ENCODE data around the gene IRAK2. TPM values are rescaled to one million over a fixed set of nuclear protein-coding genes. Genes with fewer than 3 reads are reported as not detected.

Gene IRAK2
- total and polyA plus RNA-seq, 9 donors = 1.1 to 2.3 (median 1.5) TPM

- 83 to 89% (median 88%) methylated on average over 12 of the region's 12 CpGs for WGBS, 3 donors
- intact Hi-C loops (cut with DNase I) = no loop called here
- no peak for TF ChIP-seq CTCF (IDR thresholded peaks at IDR 0.05)
- no peak for TF ChIP-seq EP300 (IDR thresholded peaks at IDR 0.05)
- no peak for TF ChIP-seq POLR2A (IDR thresholded peaks at IDR 0.05)
- no peak for DNase-seq
- Histone ChIP-seq H3K27ac (no peak overlapping the region), H3K27me3 (no peaks in the 10 kb centered on the region), H3K9me3 (no peaks in the 10 kb centered on the region), H3K36me3 (no peaks in the 10 kb centered on the region), H3K4me1 (ENCODE audit: insufficient read depth) (no peaks in the 10 kb centered on the region), H3K4me3 (no peak overlapping the region)
Observed at GRCh38 chr3:10177737-10178136, 13.0 kb downstream of the IRAK2 start.

GRCh38 chr3:10178892-10179291, 14.2 kb downstream of the IRAK2 start:
- Histone ChIP-seq H3K36me3 (no peaks in the 10 kb centered on the region), H3K27ac (no peak overlapping the region), H3K4me1 (ENCODE audit: insufficient read depth) (no peaks in the 10 kb centered on the region), H3K27me3 (no peaks in the 10 kb centered on the region), H3K4me3 (no peak overlapping the region), H3K9me3 (no peaks in the 10 kb centered on the region)
- DNase-seq = no peak
- intact Hi-C loops (cut with DNase I) = no loop called here
- no peak for TF ChIP-seq POLR2A (IDR thresholded peaks at IDR 0.05)
- no peak for TF ChIP-seq EP300 (IDR thresholded peaks at IDR 0.05)
- TF ChIP-seq CTCF (IDR thresholded peaks at IDR 0.05) = no peak

GRCh38 chr3:10180289-10180688, 15.6 kb downstream of the IRAK2 start:
- H3K9me3 ChIP-seq = no peaks in the 10 kb centered on the region
- WGBS, 3 donors = 96 to 100% (median 100%) methylated on average over 2 of the region's 2 CpGs
- no peak for DNase-seq

GRCh38 chr3:10180738-10181295, 16.1 kb downstream of the IRAK2 start:
- intact Hi-C loops (cut with DNase I) = no loop called here
- TF ChIP-seq POLR2A (IDR thresholded peaks at IDR 0.05) (no peak), CTCF (IDR thresholded peaks at IDR 0.05) (no peak), EP300 (IDR thresholded peaks at IDR 0.05) (no peak)
- WGBS, 3 donors = 84 to 92% (median 88%) methylated on average over 9 to 10 of the region's 10 CpGs

More at GRCh38 chr3:10180289-10180688, 15.6 kb downstream of the IRAK2 start:
- Histone ChIP-seq H3K27me3 (no peaks in the 10 kb centered on the region), H3K4me3 (no peak overlapping the region), H3K27ac (no peak overlapping the region), H3K4me1 (ENCODE audit: insufficient read depth) (no peaks in the 10 kb centered on the region), H3K36me3 (no peaks in the 10 kb centered on the region)
- intact Hi-C loops (cut with DNase I) = no loop called here
- TF ChIP-seq EP300 (IDR thresholded peaks at IDR 0.05) = no peak
- TF ChIP-seq POLR2A (IDR thresholded peaks at IDR 0.05) = no peak
- TF ChIP-seq CTCF (IDR thresholded peaks at IDR 0.05) = no peak

More at GRCh38 chr3:10180738-10181295, 16.1 kb downstream of the IRAK2 start:
- H3K27ac ChIP-seq = no peak overlapping the region
- no peaks in the 10 kb centered on the region for H3K27me3 ChIP-seq
- no peaks in the 10 kb centered on the region for H3K36me3 ChIP-seq
- H3K4me1 ChIP-seq (ENCODE audit: insufficient read depth) = no peaks in the 10 kb centered on the region
- H3K9me3 ChIP-seq = no peaks in the 10 kb centered on the region
- no peak for DNase-seq
- H3K4me3 ChIP-seq = no peak overlapping the region

All from ovary (tissue), 9 donors.